ENCODE data around the gene BCAT1. TPM values are rescaled to one million over a fixed set of nuclear protein-coding genes. Genes with fewer than 3 reads are reported as not detected.

BCAT1 gene
- total RNA-seq, 4 donors from 2014 or later = 3.9 to 36.3 (median 13.7) TPM

- TF ChIP-seq POLR2A (IDR thresholded peaks at IDR 0.05) = no peak
- TF ChIP-seq, protein P1, sequence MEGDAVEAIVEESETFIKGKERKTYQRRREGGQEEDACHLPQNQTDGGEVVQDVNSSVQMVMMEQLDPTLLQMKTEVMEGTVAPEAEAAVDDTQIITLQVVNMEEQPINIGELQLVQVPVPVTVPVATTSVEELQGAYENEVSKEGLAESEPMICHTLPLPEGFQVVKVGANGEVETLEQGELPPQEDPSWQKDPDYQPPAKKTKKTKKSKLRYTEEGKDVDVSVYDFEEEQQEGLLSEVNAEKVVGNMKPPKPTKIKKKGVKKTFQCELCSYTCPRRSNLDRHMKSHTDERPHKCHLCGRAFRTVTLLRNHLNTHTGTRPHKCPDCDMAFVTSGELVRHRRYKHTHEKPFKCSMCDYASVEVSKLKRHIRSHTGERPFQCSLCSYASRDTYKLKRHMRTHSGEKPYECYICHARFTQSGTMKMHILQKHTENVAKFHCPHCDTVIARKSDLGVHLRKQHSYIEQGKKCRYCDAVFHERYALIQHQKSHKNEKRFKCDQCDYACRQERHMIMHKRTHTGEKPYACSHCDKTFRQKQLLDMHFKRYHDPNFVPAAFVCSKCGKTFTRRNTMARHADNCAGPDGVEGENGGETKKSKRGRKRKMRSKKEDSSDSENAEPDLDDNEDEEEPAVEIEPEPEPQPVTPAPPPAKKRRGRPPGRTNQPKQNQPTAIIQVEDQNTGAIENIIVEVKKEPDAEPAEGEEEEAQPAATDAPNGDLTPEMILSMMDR (IDR thresholded peaks at IDR 0.05) = no peak
Observed at GRCh38 chr12:24955389-24955788, 6.5 kb upstream of the BCAT1 start.

DNA sequence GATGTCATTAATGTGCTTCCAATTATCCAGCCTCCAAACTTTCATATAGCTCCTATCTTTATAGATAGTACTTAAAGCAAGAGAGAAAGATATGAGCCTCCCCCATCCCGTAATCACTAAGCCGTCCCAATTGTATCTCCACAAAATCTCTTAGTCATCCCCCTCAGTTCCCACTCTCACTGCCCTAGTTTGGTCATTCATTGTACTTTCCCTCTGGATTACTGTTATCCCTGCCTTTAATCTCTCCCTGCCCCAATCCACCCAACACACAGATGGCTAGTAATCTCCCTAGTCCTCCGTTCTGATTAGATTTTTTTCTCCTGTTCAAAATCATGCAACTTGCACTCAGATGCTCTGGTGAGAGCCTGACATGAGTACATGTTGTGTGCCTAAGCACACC lies 5.4 kb upstream of the BCAT1 start:
- TF ChIP-seq, protein P1 (IDR thresholded peaks at IDR 0.05) = no peak
- TF ChIP-seq POLR2A (IDR thresholded peaks at IDR 0.05) = no peak
- Histone ChIP-seq H3K4me1 (peaks cover 0 to under 1% (median 0%) of the 10 kb centered on the region in 4 donors), H3K4me3 (no peak overlapping the region), H3K36me3 (no peaks in the 10 kb centered on the region), H3K27me3 (no peaks in the 10 kb centered on the region), H3K27ac (no peak overlapping the region), H3K9me3 (no peaks in the 10 kb centered on the region)
- no peak for DNase-seq

More at GRCh38 chr12:24955389-24955788, 6.5 kb upstream of the BCAT1 start:
- Histone ChIP-seq H3K27ac (no peak overlapping the region), H3K36me3 (no peaks in the 10 kb centered on the region), H3K27me3 (no peaks in the 10 kb centered on the region), H3K4me3 (no peak overlapping the region), H3K4me1 (no peaks in the 10 kb centered on the region), H3K9me3 (no peaks in the 10 kb centered on the region)
- DNase-seq = no peak

DNA sequence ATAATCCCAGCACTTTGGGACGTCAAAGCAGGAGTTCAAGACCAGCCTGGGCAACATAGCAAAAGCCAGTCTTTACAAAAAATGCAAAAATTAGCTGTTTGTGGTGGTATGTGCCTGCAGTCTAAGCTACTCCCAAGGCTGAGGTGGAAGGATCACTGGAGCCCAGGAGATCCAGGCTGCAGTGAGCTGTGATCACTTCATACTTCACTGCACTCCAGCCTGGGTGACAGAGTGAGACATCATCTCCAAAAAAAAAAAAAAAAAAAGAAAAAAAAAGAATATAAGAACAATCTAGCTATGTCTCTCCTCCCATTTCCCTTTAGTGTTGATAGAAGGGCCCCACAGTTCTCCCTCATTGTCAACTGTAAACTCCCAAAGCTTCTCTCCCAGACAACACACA lies 3.5 kb upstream of the BCAT1 start:
- TF ChIP-seq, protein P1 (IDR thresholded peaks at IDR 0.05) = no peak
- TF ChIP-seq POLR2A (IDR thresholded peaks at IDR 0.05) = no peak
- no peaks in the 10 kb centered on the region for H3K27me3 ChIP-seq
- DNase-seq = no peak

DNA sequence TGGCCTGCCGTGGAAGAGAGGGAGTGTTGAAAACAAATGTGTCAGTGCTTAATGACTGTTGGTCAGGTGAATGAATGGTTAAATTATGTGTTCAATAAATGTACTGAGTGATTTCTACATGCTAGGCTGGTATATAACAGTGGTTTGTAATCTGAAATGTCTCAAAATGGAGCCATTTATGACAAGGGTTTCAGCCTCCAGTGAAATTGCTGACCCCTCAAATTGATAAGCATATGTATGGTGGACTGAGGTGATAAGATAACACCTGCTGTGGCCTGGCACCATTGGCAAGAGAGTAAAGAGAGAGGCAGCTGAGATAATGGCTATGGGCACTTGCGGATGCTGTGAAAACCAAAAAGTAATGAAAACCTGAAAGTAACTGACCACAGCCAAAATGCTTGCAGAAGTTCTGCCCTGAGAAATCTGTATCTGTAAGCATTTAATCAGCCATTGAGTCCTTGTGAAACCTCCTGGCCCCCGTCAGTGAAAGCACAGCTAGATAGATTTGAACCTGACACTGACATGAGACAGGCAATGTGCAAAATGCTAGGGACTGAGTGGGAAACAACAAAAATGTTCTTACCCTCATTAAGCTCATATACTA lies 1.4 kb upstream of the BCAT1 start:
- H3K9me3 ChIP-seq = no peaks in the 10 kb centered on the region
- no peak overlapping the region for H3K27ac ChIP-seq
- H3K4me3 ChIP-seq = no peak overlapping the region
- no peaks in the 10 kb centered on the region for H3K36me3 ChIP-seq
- H3K4me1 ChIP-seq = peaks cover 0 to 7% (median 3%) of the 10 kb centered on the region in 4 donors
- DNase-seq = no peak
- no peaks in the 10 kb centered on the region for H3K27me3 ChIP-seq
- TF ChIP-seq, protein P1 (IDR thresholded peaks at IDR 0.05) = no peak
- TF ChIP-seq POLR2A (IDR thresholded peaks at IDR 0.05) = no peak

More for the DNA sequence above, 3.5 kb upstream of the BCAT1 start:
- Histone ChIP-seq H3K9me3 (no peaks in the 10 kb centered on the region), H3K27ac (no peak overlapping the region), H3K36me3 (no peaks in the 10 kb centered on the region), H3K4me1 (peaks cover 0 to 6% (median 3%) of the 10 kb centered on the region in 4 donors), H3K4me3 (no peak overlapping the region)

GRCh38 chr12:24948420-24948756 lies 513 bp downstream of the BCAT1 start:
- Histone ChIP-seq H3K9me3 (no peaks in the 10 kb centered on the region), H3K36me3 (no peaks in the 10 kb centered on the region), H3K27ac (peak overlapping the region in 3 of 4 donors; percentile 7 to 34 (median 8)), H3K4me3 (peak overlapping the region; percentile 24 to 58 (median 52)), H3K27me3 (no peaks in the 10 kb centered on the region), H3K4me1 (peaks cover 0 to 7% (median 3%) of the 10 kb centered on the region in 4 donors)
- no peak for TF ChIP-seq POLR2A (IDR thresholded peaks at IDR 0.05)
- TF ChIP-seq, protein P1 (IDR thresholded peaks at IDR 0.05) = no peak
- no peak for DNase-seq

All from Peyer's patch (tissue), 4 donors.